GM12891 (cell line): ENCODE measurements around the gene LASP1NB.

ENCODE experiments used
- DNase-seq: peaks from one replicate; pipeline ENCODE4 v3.0.0; 2011; ENCODE audit warnings: low spot score; ENCODE audit not compliant: insufficient read length
- FAIRE-seq: peaks from 2 replicates; lab custom pipeline; 2011; peaks lifted over from hg19 to GRCh38; lab: Jason Lieb, UNC
- PAX5 ChIP-seq: IDR thresholded peaks from 2 replicates; pipeline ENCODE4 v1.6.1; 2011; ENCODE audit warnings: low read length, moderate library complexity, mild to moderate bottlenecking; ENCODE audit not compliant: insufficient read depth, severe bottlenecking
- POLR2A ChIP-seq: IDR thresholded peaks from 2 replicates; pipeline ENCODE4 v1.6.1; 2011; ENCODE audit warnings: low read depth, low read length, control low read depth
- POLR2AphosphoS5 ChIP-seq: IDR thresholded peaks from 2 replicates; pipeline ENCODE4 v1.6.1; 2011; ENCODE audit warnings: low read depth, low read length, control low read depth
- POU2F2 ChIP-seq: IDR thresholded peaks from 2 replicates; pipeline ENCODE4 v1.6.1; 2011; ENCODE audit warnings: low read depth, mild to moderate bottlenecking, control low read depth, low read length, moderate library complexity
- SPI1 ChIP-seq: IDR thresholded peaks from 2 replicates; pipeline ENCODE4 v1.6.1; 2011; ENCODE audit warnings: low read depth, low read length, control low read depth
- TAF1 ChIP-seq: IDR thresholded peaks from 2 replicates; pipeline ENCODE4 v1.6.1; 2011; ENCODE audit warnings: low read depth, low read length, control low read depth

The LASP1NB gene

GRCh38 chr17:38885728-38886642 is 39.4 kb upstream of the LASP1NB start:
- FAIRE-seq (no peak), DNase-seq (no peak)
- TF ChIP-seq POLR2A, result no peak
- no peak for TF ChIP-seq POU2F2
- no peak for TF ChIP-seq TAF1
- TF ChIP-seq SPI1, result no peak
- no peak for TF ChIP-seq PAX5
- no peak for TF ChIP-seq POLR2AphosphoS5

DNA sequence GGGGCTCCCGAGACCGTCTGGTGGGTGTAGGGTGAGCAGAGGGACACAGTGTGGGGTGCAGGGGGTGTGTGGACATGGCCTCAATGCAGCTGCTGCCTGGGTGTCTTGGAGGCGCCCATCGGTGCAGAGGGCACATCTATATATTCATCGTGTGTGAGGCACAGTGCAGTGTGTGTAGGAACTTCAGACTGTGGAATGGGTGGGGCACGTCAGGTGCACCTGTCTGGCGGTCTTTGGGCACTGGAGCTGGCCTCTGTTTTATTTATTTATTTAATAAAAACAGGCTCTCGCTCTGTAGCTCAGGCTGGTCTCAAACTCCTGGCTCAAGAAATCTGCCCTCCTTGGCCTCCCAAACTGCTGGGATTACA is 38.8 kb upstream of the LASP1NB start:
- TF ChIP-seq POLR2AphosphoS5 (no peak), TAF1 (no peak), POU2F2 (no peak), SPI1 (no peak), POLR2A (no peak), PAX5 (no peak)
- DNase-seq (no peak), FAIRE-seq (no peak)

DNA sequence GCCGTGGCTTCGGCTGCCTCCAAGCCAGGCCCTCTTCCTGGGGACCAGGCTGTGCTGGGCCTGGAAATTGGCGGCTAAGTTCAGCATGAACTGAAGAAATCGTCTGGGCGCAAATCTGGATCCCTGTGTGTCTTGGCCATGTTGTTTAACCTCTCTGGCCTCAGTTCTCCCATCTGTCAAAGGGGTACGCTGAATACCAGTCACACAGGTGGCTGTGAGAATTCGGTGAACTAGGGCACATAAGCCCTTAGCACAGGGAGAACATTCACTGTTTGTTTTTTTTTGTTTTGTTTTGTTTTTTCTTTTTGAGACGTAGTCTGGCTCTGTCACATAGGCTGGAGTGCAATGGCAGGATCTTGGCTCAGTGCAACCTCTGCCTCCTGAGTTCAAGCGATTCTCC is 36.6 kb upstream of the LASP1NB start:
- TF ChIP-seq POU2F2 (no peak), PAX5 (no peak), POLR2AphosphoS5 (no peak), SPI1 (no peak), POLR2A (no peak), TAF1 (no peak)
- FAIRE-seq, result no peak
- no peak for DNase-seq

- FAIRE-seq, result no peak
- no peak for DNase-seq
- TF ChIP-seq TAF1 (no peak), PAX5 (no peak), POLR2AphosphoS5 (no peak), POU2F2 (no peak), POLR2A (no peak), SPI1 (no peak)
Measured at GRCh38 chr17:38889745-38890409, 35.5 kb upstream of the LASP1NB start.

- no peak for FAIRE-seq
- TF ChIP-seq POU2F2 (no peak), POLR2A (no peak), PAX5 (no peak), POLR2AphosphoS5 (no peak), SPI1 (no peak), TAF1 (no peak)
- no peak for DNase-seq
Measured at GRCh38 chr17:38890410-38890746, 35.0 kb upstream of the LASP1NB start.

DNA sequence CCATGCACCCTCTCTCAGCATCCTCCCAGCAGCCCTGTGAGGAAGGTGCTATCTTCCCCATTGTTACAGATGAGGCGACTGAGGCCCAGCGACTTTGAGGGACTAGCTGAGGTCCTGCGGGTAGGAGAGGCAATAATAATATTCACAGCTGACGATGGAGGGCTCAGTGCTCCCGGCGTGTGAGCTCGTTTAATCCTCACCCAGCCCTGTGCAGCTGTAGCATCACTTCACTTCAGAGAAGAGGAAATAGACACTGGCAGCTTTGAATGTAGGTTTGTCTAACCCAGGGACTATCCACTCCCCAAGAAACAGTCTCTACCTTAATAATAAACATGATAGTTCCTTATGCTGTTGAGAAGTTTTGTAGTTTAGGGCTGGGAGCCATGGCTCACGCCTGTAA is 34.0 kb upstream of the LASP1NB start:
- no peak for FAIRE-seq
- DNase-seq, result no peak
- TF ChIP-seq POLR2A (no peak), TAF1 (no peak), PAX5 (no peak), POLR2AphosphoS5 (no peak), SPI1 (no peak), POU2F2 (no peak)

GRCh38 chr17:38892083-38892482 is 33.3 kb upstream of the LASP1NB start:
- DNase-seq, result no peak
- FAIRE-seq, result no peak
- TF ChIP-seq POU2F2 (no peak), POLR2A (no peak), TAF1 (no peak), POLR2AphosphoS5 (no peak), PAX5 (no peak)

DNA sequence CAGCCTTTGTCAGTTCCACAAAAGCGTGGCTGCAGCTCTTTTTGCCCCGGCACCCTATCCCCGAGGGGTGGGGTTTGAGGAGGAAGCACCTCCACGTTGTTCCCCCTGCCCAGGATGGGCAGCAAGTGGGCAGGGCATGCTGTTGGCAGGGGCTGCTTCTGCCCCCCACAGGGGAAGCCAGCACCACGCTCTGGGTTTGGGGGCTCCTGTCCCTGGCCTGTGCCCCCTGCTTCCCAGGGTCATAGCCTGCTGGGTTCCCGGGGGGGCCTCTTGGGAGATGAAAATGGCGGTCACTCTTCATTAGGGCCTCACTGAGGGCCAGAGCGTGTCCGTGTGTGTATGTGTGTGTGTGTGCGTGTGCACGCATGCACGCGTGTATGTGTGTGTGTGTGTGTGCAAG is 32.8 kb upstream of the LASP1NB start:
- FAIRE-seq, result no peak
- no peak for DNase-seq
- no peak for TF ChIP-seq TAF1
- TF ChIP-seq SPI1, result no peak
- no peak for TF ChIP-seq PAX5
- TF ChIP-seq POLR2AphosphoS5, result no peak
- TF ChIP-seq POLR2A, result no peak
- no peak for TF ChIP-seq POU2F2

DNA sequence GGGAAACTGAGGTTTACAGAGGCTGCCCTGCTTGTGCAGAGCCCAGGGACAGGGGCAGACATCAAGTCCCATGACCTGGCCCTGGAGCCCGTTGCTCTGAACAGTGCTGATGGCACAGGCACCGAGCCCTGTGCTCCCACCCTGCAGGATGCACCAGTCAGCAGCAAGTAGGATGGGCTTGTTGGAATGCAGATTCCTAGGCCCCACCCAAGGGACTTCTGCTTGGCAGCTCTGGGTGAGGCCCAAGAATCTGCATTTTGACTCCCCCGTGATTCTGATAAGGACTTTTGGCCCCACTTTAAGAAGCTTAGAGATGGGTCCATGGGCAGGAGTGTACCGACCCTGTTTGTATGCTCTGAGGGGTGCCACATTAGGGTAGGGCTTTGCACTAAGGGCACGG is 32.3 kb upstream of the LASP1NB start:
- FAIRE-seq (no peak), DNase-seq (no peak)
- TF ChIP-seq POU2F2 (no peak), POLR2A (no peak), PAX5 (no peak), POLR2AphosphoS5 (no peak), SPI1 (no peak), TAF1 (no peak)

DNA sequence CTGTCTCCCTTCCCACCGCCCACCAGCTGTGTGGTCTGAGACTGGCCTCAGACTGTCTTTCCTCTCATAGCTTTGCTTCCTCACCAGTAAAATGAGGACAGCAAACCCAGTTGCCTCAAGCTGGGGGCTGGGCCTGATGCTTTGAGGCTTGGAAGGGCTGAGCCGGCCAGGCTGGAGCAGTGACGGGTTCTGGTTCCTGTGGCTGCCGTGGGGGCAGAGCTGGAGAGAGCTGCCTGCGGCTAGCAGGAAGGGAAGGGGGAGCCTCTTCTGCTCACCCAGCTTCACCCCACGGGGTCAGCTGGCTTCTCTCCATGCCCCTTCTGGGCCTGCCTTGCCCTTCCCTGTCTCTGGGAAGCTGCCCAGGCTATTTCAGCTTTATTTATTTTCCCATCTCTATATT is 31.8 kb upstream of the LASP1NB start:
- TF ChIP-seq POLR2A, result no peak
- TF ChIP-seq POLR2AphosphoS5, result no peak
- TF ChIP-seq POU2F2, result no peak
- no peak for TF ChIP-seq SPI1
- TF ChIP-seq TAF1, result no peak
- no peak for TF ChIP-seq PAX5
- FAIRE-seq (no peak), DNase-seq (no peak)
